Activated T-cell treated with anti-CD3 and anti-CD28 coated beads, Interleukin-2, amount 50 U/mL, for 72 hours (primary cell): ENCODE data around the gene STAM. TPM values are rescaled to one million over a fixed set of nuclear protein-coding genes. Genes with fewer than 3 reads are reported as not detected.
"Not testable (repeated sequence)": the region's sequence is repeated elsewhere in the genome, so short reads cannot be mapped to it uniquely, and the experiment has no call there.

Source experiments
- ATAC-seq, 2 donors: fragments of 150-1000 bp; cut with Tn5 transposase; replicated peaks in 1 of 2; 2 replicates each; pipeline ENCODE4 v1.10.0; 2021; ENCODE audit warnings: moderate library complexity in 2 of 2, mild to moderate bottlenecking in 1 of 2
- DNase-seq, 2 donors: peaks; one replicate each; pipeline ENCODE4 v3.0.0; 2021 to 2022; ENCODE audit warnings: mixed read lengths in 1 of 2
- H3K27ac Mint-ChIP-seq: one replicate; pipeline ENCODE4 v1.8.0; 2022; ENCODE audit warnings: mild to moderate bottlenecking, moderate library complexity, mixed read lengths
- H3K27me3 Mint-ChIP-seq: one replicate; pipeline ENCODE4 v1.8.0; 2022; ENCODE audit warnings: low read depth, mixed read lengths
- H3K36me3 Mint-ChIP-seq, 2 donors: one replicate each; pipeline ENCODE4 v1.8.0; 2022; ENCODE audit warnings: mixed read lengths in 2 of 2, mild to moderate bottlenecking in 1 of 2; ENCODE audit not compliant: insufficient read depth in 2 of 2
- H3K4me1 Mint-ChIP-seq: one replicate; pipeline ENCODE4 v1.8.0; 2022; ENCODE audit warnings: low read depth, mixed read lengths
- H3K4me3 Mint-ChIP-seq, 2 donors: one replicate each; pipeline ENCODE4 v1.8.0; 2022; ENCODE audit warnings: mild to moderate bottlenecking in 2 of 2, mixed read lengths in 2 of 2, moderate library complexity in 2 of 2
- H3K9me3 Mint-ChIP-seq, 2 donors: one replicate each; pipeline ENCODE4 v1.8.0; 2022; ENCODE audit warnings: mixed read lengths in 2 of 2
- total RNA-seq, 2 donors: library from RNA; stranded (reverse); gene quantifications; one replicate each; pipeline ENCODE4 v1.2.3, GENCODE V29; 2022

The STAM gene
- total RNA-seq, 2 donors from 2014 or later: 33.3 to 36.5 TPM

GRCh38 chr10:17693009-17693408 is 49.1 kb downstream of the STAM start:
- no peaks in the 10 kb centered on the region for H3K9me3 Mint-ChIP-seq

GRCh38 chr10:17698696-17699095 is 54.7 kb downstream of the STAM start:
- no peak for ATAC-seq
- Mint-ChIP-seq H3K36me3 (peaks cover 5 to 23% of the 10 kb centered on the region in 2 donors), H3K4me1 (no peaks in the 10 kb centered on the region), H3K4me3 (no peak overlapping the region), H3K9me3 (no peaks in the 10 kb centered on the region), H3K27ac (no peak overlapping the region), H3K27me3 (no peaks in the 10 kb centered on the region)
- no peak for DNase-seq

More at GRCh38 chr10:17693009-17693408, 49.1 kb downstream of the STAM start:
- Mint-ChIP-seq H3K27ac (no peak overlapping the region), H3K27me3 (no peaks in the 10 kb centered on the region), H3K4me3 (no peak overlapping the region), H3K4me1 (no peaks in the 10 kb centered on the region), H3K36me3 (peaks cover 3 to 22% of the 10 kb centered on the region in 2 donors)
- no peak for ATAC-seq
- DNase-seq: no peak

GRCh38 chr10:17701301-17701700 is 57.4 kb downstream of the STAM start:
- no peaks in the 10 kb centered on the region for H3K4me1 Mint-ChIP-seq
- no peaks in the 10 kb centered on the region for H3K27me3 Mint-ChIP-seq
- H3K9me3 Mint-ChIP-seq: no peaks in the 10 kb centered on the region
- no peak overlapping the region for H3K27ac Mint-ChIP-seq
- H3K36me3 Mint-ChIP-seq: peaks cover 2 to 8% of the 10 kb centered on the region in 2 donors
- no peak for ATAC-seq
- DNase-seq: no peak
- no peak overlapping the region for H3K4me3 Mint-ChIP-seq

GRCh38 chr10:17703706-17704105 is 59.8 kb downstream of the STAM start:
- no peaks in the 10 kb centered on the region for H3K27me3 Mint-ChIP-seq
- no peaks in the 10 kb centered on the region for H3K9me3 Mint-ChIP-seq
- no peak overlapping the region for H3K27ac Mint-ChIP-seq
- H3K4me3 Mint-ChIP-seq: no peak overlapping the region
- H3K4me1 Mint-ChIP-seq: no peaks in the 10 kb centered on the region
- no peak for ATAC-seq
- peaks cover 2 to 5% of the 10 kb centered on the region in 2 donors for H3K36me3 Mint-ChIP-seq
- DNase-seq: no peak

- Mint-ChIP-seq H3K4me3 (no peak overlapping the region), H3K36me3 (peaks cover 5 to 12% of the 10 kb centered on the region in 2 donors), H3K27me3 (no peaks in the 10 kb centered on the region), H3K27ac (no peak overlapping the region), H3K4me1 (no peaks in the 10 kb centered on the region), H3K9me3 (no peaks in the 10 kb centered on the region)
- DNase-seq (no peak), ATAC-seq (no peak)
Observed at GRCh38 chr10:17708821-17709220, 64.9 kb downstream of the STAM start.

GRCh38 chr10:17709492-17709891 is 65.5 kb downstream of the STAM start:
- H3K27me3 Mint-ChIP-seq: no peaks in the 10 kb centered on the region
- ATAC-seq (no peak), DNase-seq (no peak)
- no peaks in the 10 kb centered on the region for H3K4me1 Mint-ChIP-seq
- H3K27ac Mint-ChIP-seq: no peak overlapping the region
- H3K4me3 Mint-ChIP-seq: no peak overlapping the region
- no peaks in the 10 kb centered on the region for H3K9me3 Mint-ChIP-seq
- H3K36me3 Mint-ChIP-seq: peaks cover 8 to 17% of the 10 kb centered on the region in 2 donors

- no peak for DNase-seq
- H3K36me3 Mint-ChIP-seq: peaks cover 8 to 20% of the 10 kb centered on the region in 2 donors
- H3K27ac Mint-ChIP-seq: no peak overlapping the region
- H3K27me3 Mint-ChIP-seq: no peaks in the 10 kb centered on the region
- no peaks in the 10 kb centered on the region for H3K4me1 Mint-ChIP-seq
- no peak overlapping the region for H3K4me3 Mint-ChIP-seq
- H3K9me3 Mint-ChIP-seq: no peaks in the 10 kb centered on the region
- no peak for ATAC-seq
Observed at GRCh38 chr10:17710181-17710580, 66.2 kb downstream of the STAM start.

GRCh38 chr10:17712053-17712452 is 68.1 kb downstream of the STAM start:
- Mint-ChIP-seq H3K9me3 (no peaks in the 10 kb centered on the region), H3K4me3 (no peak overlapping the region), H3K36me3 (peaks cover 8 to 27% of the 10 kb centered on the region in 2 donors), H3K27me3 (no peaks in the 10 kb centered on the region), H3K27ac (no peak overlapping the region), H3K4me1 (no peaks in the 10 kb centered on the region)
- ATAC-seq (no peak), DNase-seq (no peak)

- no peak for ATAC-seq
- H3K36me3 Mint-ChIP-seq: peaks cover 10 to 29% of the 10 kb centered on the region in 2 donors
- H3K9me3 Mint-ChIP-seq: no peaks in the 10 kb centered on the region
- H3K4me3 Mint-ChIP-seq: no peak overlapping the region
- no peak overlapping the region for H3K27ac Mint-ChIP-seq
- H3K27me3 Mint-ChIP-seq: no peaks in the 10 kb centered on the region
- H3K4me1 Mint-ChIP-seq: no peaks in the 10 kb centered on the region
- DNase-seq: no peak
Observed at GRCh38 chr10:17712717-17713471, 68.9 kb downstream of the STAM start.

- no peaks in the 10 kb centered on the region for H3K4me1 Mint-ChIP-seq
- H3K9me3 Mint-ChIP-seq: no peaks in the 10 kb centered on the region
- no peak overlapping the region for H3K27ac Mint-ChIP-seq
- peaks cover 11 to 35% of the 10 kb centered on the region in 2 donors for H3K36me3 Mint-ChIP-seq
- ATAC-seq: no peak
- DNase-seq: no peak
- no peak overlapping the region for H3K4me3 Mint-ChIP-seq
- no peaks in the 10 kb centered on the region for H3K27me3 Mint-ChIP-seq
Observed at GRCh38 chr10:17713758-17714157, 69.8 kb downstream of the STAM start.

GRCh38 chr10:17716161-17716560 is 72.2 kb downstream of the STAM start:
- ATAC-seq (no peak), DNase-seq (no peak)
- peaks cover 0 to 5% of the 10 kb centered on the region in 2 donors for H3K9me3 Mint-ChIP-seq
- H3K4me1 Mint-ChIP-seq: no peaks in the 10 kb centered on the region
- H3K27ac Mint-ChIP-seq: no peak overlapping the region
- peaks cover 12 to 37% of the 10 kb centered on the region in 2 donors for H3K36me3 Mint-ChIP-seq
- H3K4me3 Mint-ChIP-seq: no peak overlapping the region
- no peaks in the 10 kb centered on the region for H3K27me3 Mint-ChIP-seq

GRCh38 chr10:17722317-17723014 is 78.5 kb downstream of the STAM start:
- H3K36me3 Mint-ChIP-seq: peaks cover 10 to 30% of the 10 kb centered on the region in 2 donors
- not testable (repeated sequence) for H3K9me3 Mint-ChIP-seq, H3K4me1 Mint-ChIP-seq, DNase-seq, H3K4me3 Mint-ChIP-seq, H3K27me3 Mint-ChIP-seq, ATAC-seq
- peak overlapping the region; percentile 59 for H3K27ac Mint-ChIP-seq

- Mint-ChIP-seq H3K9me3 (no peaks in the 10 kb centered on the region), H3K27ac (no peak overlapping the region), H3K4me1 (no peaks in the 10 kb centered on the region), H3K36me3 (peaks cover 7 to 12% of the 10 kb centered on the region in 2 donors), H3K4me3 (no peak overlapping the region), H3K27me3 (no peaks in the 10 kb centered on the region)
- DNase-seq (no peak), ATAC-seq (no peak)
Observed at GRCh38 chr10:17725703-17726102, 81.8 kb downstream of the STAM start.
